Coronary artery (tissue), 2 donors: ENCODE data around the gene SEMA6B.
"Not testable (repeated sequence)": the region's sequence is repeated elsewhere in the genome, so short reads cannot be mapped to it uniquely, and the experiment has no call there.

Source experiments
- DNase-seq: peaks from one replicate; pipeline ENCODE4 v3.0.0-alpha.2; 2017; ENCODE audit warnings: low spot score
- H3K27ac ChIP-seq, 2 donors: fragments of 200-600 bp; sonication (generic); one replicate each; pipeline ENCODE4 v1.5.1; 2016 to 2019
- H3K4me3 ChIP-seq: fragments of 200-600 bp; sonication (generic); 2 replicates; pipeline ENCODE4 v1.5.1; 2016; ENCODE audit warnings: mild to moderate bottlenecking, moderate library complexity
- CTCF ChIP-seq: fragments of 200-600 bp; sonication (generic); IDR thresholded peaks from one replicate; pipeline ENCODE4 v1.5.1; 2019; ENCODE audit warnings: antibody characterized with exemption

SEMA6B gene

GRCh38 chr19:4550479-4551050, 8.9 kb downstream of the SEMA6B start:
- no peak overlapping the region for H3K27ac ChIP-seq
- DNase-seq = no peak
- no peak for TF ChIP-seq CTCF
- H3K4me3 ChIP-seq = no peak overlapping the region

- TF ChIP-seq CTCF = no peak
- Histone ChIP-seq H3K27ac (no peak overlapping the region), H3K4me3 (no peak overlapping the region)
- DNase-seq = no peak
These were observed 9.5 kb downstream of the SEMA6B start for GRCh38 chr19:4550018-4550417.

GRCh38 chr19:4548238-4548584, 11.3 kb downstream of the SEMA6B start:
- TF ChIP-seq CTCF = no peak
- H3K4me3 ChIP-seq = no peak overlapping the region
- H3K27ac ChIP-seq = no peak overlapping the region
- DNase-seq = no peak

GRCh38 chr19:4547303-4548237, 11.9 kb downstream of the SEMA6B start:
- Histone ChIP-seq H3K4me3 (no peak overlapping the region), H3K27ac (no peak overlapping the region)
- TF ChIP-seq CTCF = no peak
- DNase-seq = no peak

- no peak for TF ChIP-seq CTCF
- Histone ChIP-seq H3K27ac (no peak overlapping the region), H3K4me3 (no peak overlapping the region)
- no peak for DNase-seq
These were observed 15.4 kb downstream of the SEMA6B start for GRCh38 chr19:4543842-4544647.

GRCh38 chr19:4542896-4543841, 16.3 kb downstream of the SEMA6B start:
- H3K4me3 ChIP-seq = no peak overlapping the region
- no peak for TF ChIP-seq CTCF
- H3K27ac ChIP-seq = no peak overlapping the region
- no peak for DNase-seq

- H3K27ac ChIP-seq = peak overlapping the region in 1 of 2 donors; percentile 3
- not testable (repeated sequence) for H3K4me3 ChIP-seq, DNase-seq
These were observed 17.7 kb downstream of the SEMA6B start for GRCh38 chr19:4541806-4542145.
